Cardiac fibroblast (primary cell): ENCODE measurements around the gene BATF2.
A peak's percentile ranks its signal among the peaks of the same experiment; 100 is the strongest.

ENCODE experiments used
- DNase-seq, 2 donors: peaks; one replicate each; pipeline versions ENCODE4 v3.0.0 to v3.0.0-alpha.2; 2010; ENCODE audit warnings: low read depth in 2 of 2
- H3K4me3 ChIP-seq, 2 donors: replicated peaks in 1 of 2; 1 replicate in 1 of 2; 2 replicates in 1 of 2; pipeline ENCODE4 v1.5.1; 2011; ENCODE audit warnings: low read depth in 2 of 2, low read length in 2 of 2, mild to moderate bottlenecking in 2 of 2, moderate library complexity in 1 of 2
- CTCF ChIP-seq: IDR thresholded peaks from one replicate; pipeline ENCODE4 v1.5.1; 2011; ENCODE audit warnings: low read depth, mild to moderate bottlenecking, low read length, inconsistent platforms

Gene BATF2

GRCh38 chr11:64996710-64997380, at the start of gene BATF2:
Gene BATF2, minus strand, starts transcription at chr11:64996971. Its CDS starts 57 bp downstream, at chr11:64996914.
- peak within 1 kb of the TSS; percentile 16 to 41 for H3K4me3 ChIP-seq
- DNase-seq: peak; percentile 66 to 77
- peak; percentile 37 for TF ChIP-seq CTCF

GRCh38 chr11:65045728-65046127, 49.0 kb upstream of the BATF2 start:
- no peak for DNase-seq
- no peak for TF ChIP-seq CTCF
- no peak overlapping the region for H3K4me3 ChIP-seq

GRCh38 chr11:65045061-65045460, 48.3 kb upstream of the BATF2 start:
- DNase-seq: no peak
- H3K4me3 ChIP-seq: no peak overlapping the region

GRCh38 chr11:65043881-65044501, 47.2 kb upstream of the BATF2 start:
- peak; percentile 46 to 51 for DNase-seq
- no peak for TF ChIP-seq CTCF
- H3K4me3 ChIP-seq: no peak overlapping the region

More at GRCh38 chr11:65045061-65045460, 48.3 kb upstream of the BATF2 start:
- no peak for TF ChIP-seq CTCF

- no peak overlapping the region for H3K4me3 ChIP-seq
- DNase-seq: no peak
- TF ChIP-seq CTCF: no peak
These were observed 46.1 kb upstream of the BATF2 start for GRCh38 chr11:65042891-65043290.

- peak; percentile 92 to 95 for DNase-seq
- TF ChIP-seq CTCF: no peak
- H3K4me3 ChIP-seq: peak within 1 kb of the TSS; percentile 63 to 70
These were observed 44.3 kb upstream of the BATF2 start, which contains the start of gene SAC3D1 for GRCh38 chr11:65040847-65041622. Gene SAC3D1, plus strand, starts transcription at chr11:65041210. Its CDS starts 83 bp downstream, at chr11:65041293.
